ENCODE results near the gene SLC5A1. TPM values are rescaled to one million over a fixed set of nuclear protein-coding genes. Genes with fewer than 3 reads are reported as not detected.

SLC5A1 gene
- polyA plus RNA-seq, 2 of the 4 experiments (the other 2 are of a cell fraction) = 0.03 to 0.04 TPM

GRCh38 chr22:32063701-32064100, 20.6 kb downstream of the SLC5A1 start:
- CTCF ChIA-PET = interaction anchor here (1.2 to 1.3 kb wide), 2 partner anchors 18 to 86 kb away, joined by 3 read pairs; no protein-coding TSS in a partner anchor
- Histone ChIP-seq H3K4me3 (no peak overlapping the region), H3K4me2 (no peak overlapping the region), H3K9me3 (no peaks in the 10 kb centered on the region), H3K27ac (no peak overlapping the region), H3K4me1 (no peaks in the 10 kb centered on the region)
- WGBS (ENCODE audit: missing lambda C conversion rate) = 38% methylated on average over 2 of the region's 2 CpGs
- ATAC-seq = no peak
- POLR2A ChIA-PET = no interaction called here
- no peak for FAIRE-seq
- TF ChIP-seq SMC3 (IDR thresholded peaks at IDR 0.05) (no peak), ELK1 (IDR thresholded peaks at IDR 0.05; ENCODE audit: low read depth, low read length) (no peak), ZNF302 (CRISPR knock-in tag; IDR thresholded peaks at IDR 0.05) (no peak), RCOR1 (IDR thresholded peaks at IDR 0.05; ENCODE audit: low read depth, low read length) (no peak), CHD4 (IDR thresholded peaks at IDR 0.05; ENCODE audit: borderline replicate concordance) (no peak), POLR2A (IDR thresholded peaks at IDR 0.05; ENCODE audit: low read length) (no peak), MAFK (IDR thresholded peaks at IDR 0.05; ENCODE audit: partially characterized antibody) (no peak), GATA3 (IDR thresholded peaks at IDR 0.05; ENCODE audit: borderline replicate concordance) (no peak), BCL3 (IDR thresholded peaks at IDR 0.05) (no peak)
- no peak for DNase-seq (ENCODE audit: low read depth in 1 of 2, low spot score in 1 of 2)

- FAIRE-seq = no peak
- CTCF ChIA-PET = interaction anchor here (0.8 to 1.0 kb wide), 2 partner anchors 92 to 96 kb away, joined by 3 to 4 read pairs; no protein-coding TSS in a partner anchor
These were observed 23.8 kb downstream of the SLC5A1 start for GRCh38 chr22:32066820-32067219.

GRCh38 chr22:32067613-32068012, 24.6 kb downstream of the SLC5A1 start:
- ChIA-PET CTCF (interaction anchor here (0.8 kb wide), 1 partner anchor 97 kb away, joined by 4 read pairs; no protein-coding TSS in a partner anchor), POLR2A (no interaction called here)
- no peaks in the 10 kb centered on the region for H3K4me1 ChIP-seq
- TF ChIP-seq NPAS2 (CRISPR knock-in tag; IDR thresholded peaks at IDR 0.05; ENCODE audit: borderline replicate concordance) (no peak), ATOH8 (CRISPR knock-in tag; IDR thresholded peaks at IDR 0.05; ENCODE audit: low read depth) (no peak), CBX8 (IDR thresholded peaks at IDR 0.05) (no peak)
- DNase-seq (ENCODE audit: low read depth in 1 of 2, low spot score in 1 of 2) (no peak), FAIRE-seq (no peak), ATAC-seq (no peak)
- H3K4me3 ChIP-seq = no peak overlapping the region
- H3K4me2 ChIP-seq = no peak overlapping the region
- 0% methylated on average over 2 of the region's 2 CpGs for WGBS (ENCODE audit: missing lambda C conversion rate)
- H3K27ac ChIP-seq = no peak overlapping the region
- no peaks in the 10 kb centered on the region for H3K9me3 ChIP-seq

More at GRCh38 chr22:32066820-32067219, 23.8 kb downstream of the SLC5A1 start:
- DNase-seq (ENCODE audit: low read depth in 1 of 2, low spot score in 1 of 2) (no peak), ATAC-seq (no peak)
- no peaks in the 10 kb centered on the region for H3K9me3 ChIP-seq
- POLR2A ChIA-PET = no interaction called here
- no peak overlapping the region for H3K4me3 ChIP-seq
- no peaks in the 10 kb centered on the region for H3K4me1 ChIP-seq
- no peak overlapping the region for H3K27ac ChIP-seq
- no peak overlapping the region for H3K4me2 ChIP-seq
- TF ChIP-seq KDM5A (IDR thresholded peaks at IDR 0.05) (no peak), FOSL2 (IDR thresholded peaks at IDR 0.05) (no peak), FOSL2 (CRISPR knock-in tag; IDR thresholded peaks at IDR 0.05) (no peak), JUNB (IDR thresholded peaks at IDR 0.05) (no peak), E2F6 (IDR thresholded peaks at IDR 0.05; ENCODE audit: borderline replicate concordance, low read depth) (no peak), RNF2 (IDR thresholded peaks at IDR 0.05; ENCODE audit: borderline replicate concordance, low read depth) (no peak), RCOR1 (IDR thresholded peaks at IDR 0.05; ENCODE audit: low read depth, low read length) (no peak), TFCP2L1 (CRISPR knock-in tag; IDR thresholded peaks at IDR 0.05) (no peak)
- WGBS (ENCODE audit: missing lambda C conversion rate) = 27% methylated on average over 3 of the region's 3 CpGs

All from A549 (cell line).